Endothelial cell (in vitro differentiated cells): ENCODE data around the gene TRUB1. TPM values are rescaled to one million over a fixed set of nuclear protein-coding genes. Genes with fewer than 3 reads are reported as not detected.

Experiments used
- DNase-seq: peaks from one replicate; pipeline ENCODE4 v3.0.0; 2021; ENCODE audit warnings: low spot score
- H3K27ac Mint-ChIP-seq: one replicate; pipeline ENCODE4 v1.8.0; 2021; ENCODE audit warnings: mixed read lengths, inconsistent platforms; ENCODE audit not compliant: unreplicated experiment
- H3K27me3 Mint-ChIP-seq: one replicate; pipeline ENCODE4 v1.8.0; 2021; ENCODE audit warnings: mild to moderate bottlenecking, moderate library complexity, mixed read lengths, inconsistent platforms; ENCODE audit not compliant: unreplicated experiment
- H3K36me3 Mint-ChIP-seq: one replicate; pipeline ENCODE4 v1.8.0; 2021; ENCODE audit warnings: mild to moderate bottlenecking, low read depth, mixed read lengths, inconsistent platforms; ENCODE audit not compliant: unreplicated experiment
- H3K4me1 Mint-ChIP-seq: one replicate; pipeline ENCODE4 v1.8.0; 2021; ENCODE audit warnings: mild to moderate bottlenecking, mixed read lengths, inconsistent platforms; ENCODE audit not compliant: unreplicated experiment
- H3K4me3 Mint-ChIP-seq: one replicate; pipeline ENCODE4 v1.8.0; 2021; ENCODE audit warnings: mild to moderate bottlenecking, mixed read lengths, inconsistent platforms; ENCODE audit not compliant: unreplicated experiment
- H3K9me3 Mint-ChIP-seq: one replicate; pipeline ENCODE4 v1.8.0; 2021; ENCODE audit warnings: mixed read lengths, inconsistent platforms; ENCODE audit not compliant: unreplicated experiment
- total RNA-seq: library from RNA; stranded (reverse); fragmentation: NEBNext Ultra II Directional; extraction: Animal tissue kit (Norgen Biotek cat#: 25700); gene quantifications from one replicate; pipeline ENCODE4 v1.2.1, GENCODE V29; 2021; ENCODE audit not compliant: unreplicated experiment
- TF ChIP-seq, protein P1 (sequence below): fragments of 200-600 bp; sonication (generic); IDR thresholded peaks from one replicate; pipeline ENCODE4 v1.5.0; 2021; ENCODE audit warnings: antibody characterized with exemption; ENCODE audit not compliant: unreplicated experiment

Gene TRUB1
- total RNA-seq, 1 donor from 2014 or later, result 15.4 TPM

DNA sequence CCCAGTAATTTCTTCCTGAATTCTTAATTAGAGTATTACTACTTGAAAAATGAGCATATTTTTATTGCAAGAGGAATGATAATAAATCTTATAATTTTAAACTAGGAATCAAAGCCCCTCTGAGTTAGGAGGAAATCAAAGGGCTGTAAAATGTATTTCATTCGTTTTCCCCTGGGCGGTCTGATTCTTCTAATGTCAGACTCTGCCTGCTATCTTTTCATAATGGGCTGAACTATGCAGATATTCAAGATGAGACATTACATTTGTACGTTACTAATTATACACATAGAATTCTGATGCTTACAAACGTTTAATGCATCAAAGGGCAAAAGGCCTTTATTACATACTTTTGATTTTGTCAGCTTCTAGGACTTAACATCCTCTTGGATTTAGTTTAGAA, 16.0 kb upstream of the TRUB1 start:
- Mint-ChIP-seq H3K27ac (no peak overlapping the region), H3K9me3 (no peaks in the 10 kb centered on the region), H3K4me3 (no peak overlapping the region), H3K36me3 (no peaks in the 10 kb centered on the region), H3K4me1 (peaks cover 17% of the 10 kb centered on the region), H3K27me3 (no peaks in the 10 kb centered on the region)
- TF ChIP-seq, protein P1, sequence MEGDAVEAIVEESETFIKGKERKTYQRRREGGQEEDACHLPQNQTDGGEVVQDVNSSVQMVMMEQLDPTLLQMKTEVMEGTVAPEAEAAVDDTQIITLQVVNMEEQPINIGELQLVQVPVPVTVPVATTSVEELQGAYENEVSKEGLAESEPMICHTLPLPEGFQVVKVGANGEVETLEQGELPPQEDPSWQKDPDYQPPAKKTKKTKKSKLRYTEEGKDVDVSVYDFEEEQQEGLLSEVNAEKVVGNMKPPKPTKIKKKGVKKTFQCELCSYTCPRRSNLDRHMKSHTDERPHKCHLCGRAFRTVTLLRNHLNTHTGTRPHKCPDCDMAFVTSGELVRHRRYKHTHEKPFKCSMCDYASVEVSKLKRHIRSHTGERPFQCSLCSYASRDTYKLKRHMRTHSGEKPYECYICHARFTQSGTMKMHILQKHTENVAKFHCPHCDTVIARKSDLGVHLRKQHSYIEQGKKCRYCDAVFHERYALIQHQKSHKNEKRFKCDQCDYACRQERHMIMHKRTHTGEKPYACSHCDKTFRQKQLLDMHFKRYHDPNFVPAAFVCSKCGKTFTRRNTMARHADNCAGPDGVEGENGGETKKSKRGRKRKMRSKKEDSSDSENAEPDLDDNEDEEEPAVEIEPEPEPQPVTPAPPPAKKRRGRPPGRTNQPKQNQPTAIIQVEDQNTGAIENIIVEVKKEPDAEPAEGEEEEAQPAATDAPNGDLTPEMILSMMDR, result no peak
- DNase-seq, result no peak

DNA sequence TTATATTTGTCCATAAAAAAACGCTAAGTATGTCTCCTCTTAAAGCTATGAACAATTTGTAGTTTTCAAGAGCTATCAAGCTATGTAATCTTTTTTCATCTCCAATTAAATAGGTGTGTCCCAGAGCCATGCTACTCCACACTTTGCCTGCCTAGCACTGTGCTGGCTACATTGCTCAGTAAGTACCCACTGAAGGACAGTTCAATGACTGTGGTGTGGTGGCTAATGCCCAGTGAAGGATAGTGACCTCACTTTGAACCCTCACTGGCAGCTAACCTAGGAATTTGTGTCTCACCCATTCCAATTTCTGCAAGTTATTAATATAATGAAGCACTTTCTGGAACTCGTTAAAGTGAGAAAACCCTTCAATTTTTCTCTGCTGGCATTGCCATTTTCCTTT, 14.4 kb upstream of the TRUB1 start:
- Mint-ChIP-seq H3K9me3 (no peaks in the 10 kb centered on the region), H3K4me3 (no peak overlapping the region), H3K4me1 (peaks cover 17% of the 10 kb centered on the region), H3K36me3 (no peaks in the 10 kb centered on the region), H3K27ac (no peak overlapping the region), H3K27me3 (no peaks in the 10 kb centered on the region)
- TF ChIP-seq, protein P1, result no peak
- DNase-seq, result no peak

DNA sequence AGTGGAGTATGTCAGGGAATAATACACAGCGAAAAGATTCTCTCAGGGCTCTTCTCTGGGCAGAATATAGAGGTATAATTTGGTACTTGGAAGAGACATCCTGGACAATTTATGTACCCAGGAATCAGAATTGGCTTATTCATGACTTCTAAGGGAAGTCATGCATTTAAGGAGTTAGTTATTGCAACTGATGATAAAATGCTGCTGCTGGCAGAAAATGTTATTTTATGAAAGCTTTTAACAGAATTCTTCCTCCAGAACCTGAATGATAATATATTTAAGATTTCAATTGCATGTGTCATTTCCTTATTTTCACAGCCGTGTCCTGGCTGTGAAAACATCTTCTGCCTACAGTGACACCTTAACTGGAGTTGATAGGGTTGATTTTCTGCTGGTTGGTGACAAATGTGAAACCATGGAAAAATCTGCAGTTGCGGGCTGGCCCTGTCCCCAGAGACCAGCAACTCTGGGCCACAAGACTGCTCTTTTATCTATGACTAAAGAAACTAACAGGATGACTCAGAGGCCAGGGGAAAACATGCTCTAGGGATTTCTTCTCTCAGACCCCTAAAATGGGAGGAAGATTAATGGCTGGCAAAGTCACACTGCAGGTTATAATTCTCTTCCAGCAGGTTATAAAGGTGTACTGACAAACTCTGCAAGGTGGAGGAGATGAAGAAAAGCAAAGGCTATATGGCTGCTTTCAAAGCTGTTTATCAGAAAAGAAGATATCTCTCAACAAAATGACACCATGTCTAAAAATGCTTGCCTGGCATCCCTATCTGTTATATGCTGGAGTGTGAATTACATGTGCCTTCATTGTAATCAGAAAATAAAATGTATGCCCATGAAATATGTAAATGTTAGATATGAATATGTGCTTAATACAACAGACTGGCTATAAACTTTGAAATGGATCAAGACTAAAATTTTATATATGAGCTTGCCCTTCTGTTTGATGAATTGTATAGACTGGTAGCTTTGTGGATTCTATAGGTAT, 12.1 kb upstream of the TRUB1 start:
- no peaks in the 10 kb centered on the region for H3K36me3 Mint-ChIP-seq

DNA sequence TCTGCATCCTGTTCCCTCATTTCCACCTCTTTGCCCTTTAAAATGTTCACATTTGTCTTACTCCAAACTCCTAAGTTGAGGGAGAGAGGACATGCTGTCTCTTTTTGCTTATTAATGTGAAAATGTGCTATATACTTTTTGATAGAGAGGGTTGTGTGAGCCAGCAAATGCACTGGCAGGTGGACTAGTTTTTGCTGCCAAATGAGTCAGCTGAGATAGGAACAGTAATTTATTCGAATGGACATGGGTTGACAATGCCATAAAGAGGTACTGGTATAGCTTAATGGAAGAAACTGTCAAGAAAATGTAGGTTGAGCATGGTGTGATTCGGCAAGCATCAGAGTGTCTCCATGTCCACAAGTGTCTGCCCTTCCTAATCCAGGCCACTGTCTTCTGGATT, 9.2 kb upstream of the TRUB1 start:
- no peaks in the 10 kb centered on the region for H3K36me3 Mint-ChIP-seq
- no peaks in the 10 kb centered on the region for H3K27me3 Mint-ChIP-seq
- no peak overlapping the region for H3K27ac Mint-ChIP-seq
- H3K9me3 Mint-ChIP-seq, result no peaks in the 10 kb centered on the region
- TF ChIP-seq, protein P1, result no peak
- no peak for DNase-seq
- peaks cover 16% of the 10 kb centered on the region for H3K4me1 Mint-ChIP-seq
- no peak overlapping the region for H3K4me3 Mint-ChIP-seq

More for the DNA sequence above, 12.1 kb upstream of the TRUB1 start:
- H3K9me3 Mint-ChIP-seq, result no peaks in the 10 kb centered on the region
- no peak for DNase-seq
- H3K27me3 Mint-ChIP-seq, result no peaks in the 10 kb centered on the region
- no peak overlapping the region for H3K4me3 Mint-ChIP-seq
- TF ChIP-seq, protein P1, result no peak
- H3K4me1 Mint-ChIP-seq, result peaks cover 17% of the 10 kb centered on the region
- peak overlapping the region; percentile 61 for H3K27ac Mint-ChIP-seq

DNA sequence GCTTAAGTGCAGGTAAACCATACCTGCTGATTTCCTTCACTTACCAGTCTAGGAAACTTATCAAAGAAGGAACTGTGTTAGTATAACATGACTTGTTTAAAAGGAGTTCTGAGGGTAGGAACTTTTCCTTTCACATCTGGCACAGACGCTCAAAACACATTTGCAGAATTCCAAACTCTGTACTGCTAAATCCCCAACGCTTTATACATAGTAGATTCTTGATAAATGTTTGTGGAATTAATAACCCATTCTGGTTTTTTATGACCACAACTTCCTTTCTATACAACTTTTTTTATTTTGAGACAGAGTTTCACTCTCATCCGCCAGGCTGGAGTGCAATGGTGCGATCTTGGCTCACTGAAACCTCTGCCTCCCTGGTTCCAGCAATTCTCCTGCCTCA, 7.7 kb upstream of the TRUB1 start:
- no peaks in the 10 kb centered on the region for H3K9me3 Mint-ChIP-seq
- H3K4me3 Mint-ChIP-seq, result no peak overlapping the region
- H3K27ac Mint-ChIP-seq, result no peak overlapping the region
- H3K4me1 Mint-ChIP-seq, result peaks cover 10% of the 10 kb centered on the region
- DNase-seq, result no peak
- no peaks in the 10 kb centered on the region for H3K27me3 Mint-ChIP-seq
- no peaks in the 10 kb centered on the region for H3K36me3 Mint-ChIP-seq
- TF ChIP-seq, protein P1, result no peak
